Measurements from ENCODE around the gene GREB1. TPM values are rescaled to one million over a fixed set of nuclear protein-coding genes. Genes with fewer than 3 reads are reported as not detected.

Gene GREB1
- total and polyA plus RNA-seq, 2 donors (not counting 1 experiment from before 2014, with no cell fraction given), result 0.04 to 0.39 TPM

GRCh38 chr2:11589316-11589940 lies 55.6 kb downstream of the GREB1 start:
- H3K4me1 ChIP-seq (ENCODE audit: control insufficient read depth in 2 of 2, insufficient read depth in 2 of 2, low read length in 2 of 2), result no peaks in the 10 kb centered on the region
- DNase-seq (no peak), ATAC-seq (ENCODE audit: low read depth) (no peak)
- peaks cover 0 to 3% (median under 1%) of the 10 kb centered on the region in 4 experiments for H3K27me3 ChIP-seq (replicated peaks in 1 of 4; ENCODE audit: control extremely low read depth in 1 of 4, control insufficient read depth in 3 of 4, insufficient read depth in 4 of 4, low read length in 3 of 4)
- no peak overlapping the region for H3K4me2 ChIP-seq (replicated peaks; ENCODE audit: low read depth, low read length, poor library complexity, severe bottlenecking)
- TF ChIP-seq EZH2 (IDR thresholded peaks at IDR 0.05; ENCODE audit: borderline replicate concordance, insufficient read depth, low read depth, low read length, poor library complexity, severe bottlenecking), result no peak
- no peak for TF ChIP-seq CTCF (IDR thresholded peaks at IDR 0.05)
- Mint-ChIP-seq H3K4me3 (no peak overlapping the region), H3K4me1 (no peaks in the 10 kb centered on the region), H3K9me3 (ENCODE audit: insufficient read depth) (no peaks in the 10 kb centered on the region), H3K27me3 (peaks cover 7% of the 10 kb centered on the region), H3K27ac (no peak overlapping the region)
- H3K9ac ChIP-seq (ENCODE audit: low read length), result no peak overlapping the region
- no peak overlapping the region for H3K27ac ChIP-seq (ENCODE audit: low read length in 2 of 2)
- H3K36me3 ChIP-seq (replicated peaks in 1 of 2; ENCODE audit: control extremely low read depth in 1 of 2, control insufficient read depth in 1 of 2, extremely low read depth in 1 of 2, insufficient read depth in 2 of 2, low read length in 1 of 2), result no peaks in the 10 kb centered on the region
- ChIA-PET CTCF (no interaction called here), POLR2A (no interaction called here)
- 81% methylated on average over 12 of the region's 12 CpGs for WGBS (ENCODE audit: insufficient coverage)
- H3K79me2 ChIP-seq (ENCODE audit: control insufficient read depth, insufficient read depth, low read length), result no peaks in the 10 kb centered on the region
- no peaks in the 10 kb centered on the region for H3K9me3 ChIP-seq (ENCODE audit: control extremely low read depth in 1 of 3, control insufficient read depth in 2 of 3, insufficient read depth in 1 of 3, low read length in 2 of 3)
- H3K4me3 ChIP-seq (ENCODE audit: control extremely low read depth in 1 of 5, extremely low read depth in 1 of 5, insufficient read depth in 1 of 5, low read depth in 2 of 5, low read length in 4 of 5), result no peak overlapping the region
- no peak overlapping the region for H2AFZ ChIP-seq (ENCODE audit: insufficient read depth, low read depth, low read length, poor library complexity, severe bottlenecking)
- intact Hi-C loops (cut with micrococcal nuclease), result no loop called here
- no peaks in the 10 kb centered on the region for H4K20me1 ChIP-seq (ENCODE audit: control insufficient read depth, insufficient read depth, low read length, poor library complexity, severe bottlenecking)

- WGBS (ENCODE audit: insufficient coverage), result 97% methylated on average over 9 of the region's 9 CpGs
- Histone ChIP-seq H4K20me1 (ENCODE audit: control insufficient read depth, insufficient read depth, low read length, poor library complexity, severe bottlenecking) (no peaks in the 10 kb centered on the region), H3K9ac (ENCODE audit: low read length) (no peak overlapping the region), H3K4me2 (replicated peaks; ENCODE audit: low read depth, low read length, poor library complexity, severe bottlenecking) (no peak overlapping the region), H3K36me3 (replicated peaks in 1 of 2; ENCODE audit: control extremely low read depth in 1 of 2, control insufficient read depth in 1 of 2, extremely low read depth in 1 of 2, insufficient read depth in 2 of 2, low read length in 1 of 2) (no peaks in the 10 kb centered on the region), H3K79me2 (ENCODE audit: control insufficient read depth, insufficient read depth, low read length) (no peaks in the 10 kb centered on the region), H3K4me1 (ENCODE audit: control insufficient read depth in 2 of 2, insufficient read depth in 2 of 2, low read length in 2 of 2) (no peaks in the 10 kb centered on the region), H3K4me3 (ENCODE audit: control extremely low read depth in 1 of 5, extremely low read depth in 1 of 5, insufficient read depth in 1 of 5, low read depth in 2 of 5, low read length in 4 of 5) (no peak overlapping the region), H3K27me3 (replicated peaks in 1 of 4; ENCODE audit: control extremely low read depth in 1 of 4, control insufficient read depth in 3 of 4, insufficient read depth in 4 of 4, low read length in 3 of 4) (peaks cover 0 to 3% (median 0%) of the 10 kb centered on the region in 4 experiments), H3K27ac (ENCODE audit: low read length in 2 of 2) (no peak overlapping the region), H2AFZ (ENCODE audit: insufficient read depth, low read depth, low read length, poor library complexity, severe bottlenecking) (no peak overlapping the region), H3K9me3 (ENCODE audit: control extremely low read depth in 1 of 3, control insufficient read depth in 2 of 3, insufficient read depth in 1 of 3, low read length in 2 of 3) (no peaks in the 10 kb centered on the region)
- peaks cover 7% of the 10 kb centered on the region for H3K27me3 Mint-ChIP-seq
- intact Hi-C loops (cut with micrococcal nuclease), result no loop called here
- ChIA-PET CTCF (interaction anchor here (1.5 kb wide), 1 partner anchor 7 kb away, joined by 7 read pairs; no protein-coding TSS in a partner anchor), POLR2A (no interaction called here)
- H3K9me3 Mint-ChIP-seq (ENCODE audit: insufficient read depth), result no peaks in the 10 kb centered on the region
- DNase-seq (no peak), ATAC-seq (ENCODE audit: low read depth) (no peak)
- H3K4me3 Mint-ChIP-seq, result no peak overlapping the region
- H3K4me1 Mint-ChIP-seq, result no peaks in the 10 kb centered on the region
- TF ChIP-seq CTCF (IDR thresholded peaks at IDR 0.05) (no peak), EZH2 (IDR thresholded peaks at IDR 0.05; ENCODE audit: borderline replicate concordance, insufficient read depth, low read depth, low read length, poor library complexity, severe bottlenecking) (no peak)
- no peak overlapping the region for H3K27ac Mint-ChIP-seq
Observed at GRCh38 chr2:11590193-11590592, 56.3 kb downstream of the GREB1 start.

Data from B cell (primary cell).